ENCODE measurements around the gene ZNF385B.

The ZNF385B gene

GRCh38 chr2:179569831-179570233, 291.6 kb downstream of the ZNF385B start:
- H3K9me3 ChIP-seq (ENCODE audit: low read length): no peaks in the 10 kb centered on the region
- no peak for TF ChIP-seq EZH2 (IDR thresholded peaks at IDR 0.05; ENCODE audit: borderline replicate concordance, low read length)
- TF ChIP-seq CTCF (IDR thresholded peaks at IDR 0.05; ENCODE audit: low read length): no peak
- H3K9ac ChIP-seq (ENCODE audit: low read length): no peak overlapping the region
- no peak overlapping the region for H3K27ac ChIP-seq (ENCODE audit: low read depth, low read length, poor library complexity, severe bottlenecking)
- H3K4me3 ChIP-seq (ENCODE audit: low read depth, low read length, poor library complexity, severe bottlenecking): no peak overlapping the region
- no peaks in the 10 kb centered on the region for H4K20me1 ChIP-seq (ENCODE audit: insufficient read depth, low read length)
- H3F3A ChIP-seq (ENCODE audit: insufficient read depth, low read length): no peaks in the 10 kb centered on the region
- no peaks in the 10 kb centered on the region for H3K27me3 ChIP-seq (ENCODE audit: insufficient read depth, low read length)
- H3K79me2 ChIP-seq (ENCODE audit: insufficient read depth, low read length): no peaks in the 10 kb centered on the region
- no peaks in the 10 kb centered on the region for H3K9me2 ChIP-seq (ENCODE audit: low read depth, low read length)
- no peak overlapping the region for H2AFZ ChIP-seq (ENCODE audit: low read length)
- H3K4me2 ChIP-seq (ENCODE audit: low read length): no peak overlapping the region
- H3K36me3 ChIP-seq (ENCODE audit: insufficient read depth, low read length): no peaks in the 10 kb centered on the region
- H3K4me1 ChIP-seq (ENCODE audit: insufficient read depth, low read length, severe bottlenecking): no peaks in the 10 kb centered on the region

- no peak overlapping the region for H2AFZ ChIP-seq (ENCODE audit: low read length)
- TF ChIP-seq CTCF (IDR thresholded peaks at IDR 0.05; ENCODE audit: low read length): no peak
- no peak for TF ChIP-seq EZH2 (IDR thresholded peaks at IDR 0.05; ENCODE audit: borderline replicate concordance, low read length)
Observed at GRCh38 chr2:179565807-179566206, 295.6 kb downstream of the ZNF385B start.

GRCh38 chr2:179562330-179562885, 299.0 kb downstream of the ZNF385B start:
- TF ChIP-seq CTCF (IDR thresholded peaks at IDR 0.05; ENCODE audit: low read length): no peak
- TF ChIP-seq EZH2 (IDR thresholded peaks at IDR 0.05; ENCODE audit: borderline replicate concordance, low read length): no peak
- no peak overlapping the region for H3K4me2 ChIP-seq (ENCODE audit: low read length)
- H3F3A ChIP-seq (ENCODE audit: insufficient read depth, low read length): no peaks in the 10 kb centered on the region
- no peaks in the 10 kb centered on the region for H3K9me2 ChIP-seq (ENCODE audit: low read depth, low read length)
- no peaks in the 10 kb centered on the region for H3K4me1 ChIP-seq (ENCODE audit: insufficient read depth, low read length, severe bottlenecking)
- H3K36me3 ChIP-seq (ENCODE audit: insufficient read depth, low read length): no peaks in the 10 kb centered on the region
- no peaks in the 10 kb centered on the region for H3K79me2 ChIP-seq (ENCODE audit: insufficient read depth, low read length)
- H3K27ac ChIP-seq (ENCODE audit: low read depth, low read length, poor library complexity, severe bottlenecking): no peak overlapping the region
- H3K9ac ChIP-seq (ENCODE audit: low read length): no peak overlapping the region
- no peaks in the 10 kb centered on the region for H3K9me3 ChIP-seq (ENCODE audit: low read length)
- H2AFZ ChIP-seq (ENCODE audit: low read length): no peak overlapping the region
- H3K27me3 ChIP-seq (ENCODE audit: insufficient read depth, low read length): no peaks in the 10 kb centered on the region
- H3K4me3 ChIP-seq (ENCODE audit: low read depth, low read length, poor library complexity, severe bottlenecking): no peak overlapping the region
- no peaks in the 10 kb centered on the region for H4K20me1 ChIP-seq (ENCODE audit: insufficient read depth, low read length)

More at GRCh38 chr2:179565807-179566206, 295.6 kb downstream of the ZNF385B start:
- no peaks in the 10 kb centered on the region for H3K79me2 ChIP-seq (ENCODE audit: insufficient read depth, low read length)
- H3K4me2 ChIP-seq (ENCODE audit: low read length): no peak overlapping the region
- no peaks in the 10 kb centered on the region for H3F3A ChIP-seq (ENCODE audit: insufficient read depth, low read length)
- H3K4me1 ChIP-seq (ENCODE audit: insufficient read depth, low read length, severe bottlenecking): no peaks in the 10 kb centered on the region
- H3K27me3 ChIP-seq (ENCODE audit: insufficient read depth, low read length): no peaks in the 10 kb centered on the region
- H3K36me3 ChIP-seq (ENCODE audit: insufficient read depth, low read length): no peaks in the 10 kb centered on the region
- H3K4me3 ChIP-seq (ENCODE audit: low read depth, low read length, poor library complexity, severe bottlenecking): no peak overlapping the region
- no peak overlapping the region for H3K27ac ChIP-seq (ENCODE audit: low read depth, low read length, poor library complexity, severe bottlenecking)
- no peaks in the 10 kb centered on the region for H3K9me3 ChIP-seq (ENCODE audit: low read length)
- H3K9ac ChIP-seq (ENCODE audit: low read length): no peak overlapping the region
- H3K9me2 ChIP-seq (ENCODE audit: low read depth, low read length): no peaks in the 10 kb centered on the region
- H4K20me1 ChIP-seq (ENCODE audit: insufficient read depth, low read length): no peaks in the 10 kb centered on the region

Measured in OCI-LY1 (cell line).